GM23338 (cell line): ENCODE data around the gene STRN3. TPM values are rescaled to one million over a fixed set of nuclear protein-coding genes. Genes with fewer than 3 reads are reported as not detected.

Source experiments
- ATAC-seq: fragments of 200-7000 bp; cut with Tn5 transposase; 3 replicates; pipeline ENCODE4 v1.9.1; 2020
- DNase-seq: peaks from one replicate; pipeline ENCODE4 v3.0.0-alpha.2; 2015; ENCODE audit warnings: low spot score
- H2AFZ ChIP-seq: fragments of 200-600 bp; sonication (generic); 2 replicates; pipeline ENCODE4 v1.8.0; 2016; ENCODE audit warnings: antibody characterized with exemption, mild to moderate bottlenecking, moderate library complexity
- H3F3A ChIP-seq: fragments of 200-600 bp; sonication (generic); replicated peaks from 2 replicates; pipeline ENCODE4 v1.8.0; 2017; ENCODE audit warnings: antibody characterized with exemption, mixed run types, low read depth
- H3K27ac ChIP-seq: fragments of 200-600 bp; sonication (generic); 2 replicates; pipeline ENCODE4 v1.6.1; 2016; ENCODE audit warnings: low read depth
- H3K27me3 ChIP-seq: fragments of 200-600 bp; sonication (generic); 2 replicates; pipeline ENCODE4 v1.8.0; 2016; ENCODE audit warnings: mild to moderate bottlenecking, mixed run types, moderate library complexity; ENCODE audit not compliant: insufficient read depth
- H3K36me3 ChIP-seq: fragments of 200-600 bp; sonication (generic); 2 replicates; pipeline ENCODE4 v1.8.0; 2016; ENCODE audit warnings: mild to moderate bottlenecking; ENCODE audit not compliant: insufficient read depth
- H3K4me1 ChIP-seq: fragments of 200-600 bp; sonication (generic); 2 replicates; pipeline ENCODE4 v1.8.0; 2016; ENCODE audit warnings: mild to moderate bottlenecking, moderate library complexity; ENCODE audit not compliant: insufficient read depth
- H3K4me2 ChIP-seq: fragments of 200-600 bp; sonication (generic); 2 replicates; pipeline ENCODE4 v1.7.1; 2017; ENCODE audit warnings: mixed run types
- H3K4me3 ChIP-seq: fragments of 200-600 bp; sonication (generic); 2 replicates; pipeline ENCODE4 v1.6.1; 2016; ENCODE audit warnings: mixed run types
- H3K79me2 ChIP-seq: fragments of 200-600 bp; sonication (generic); replicated peaks from 2 replicates; pipeline ENCODE4 v1.8.0; 2017; ENCODE audit warnings: mild to moderate bottlenecking; ENCODE audit not compliant: insufficient read depth
- H3K9me2 ChIP-seq: fragments of 200-600 bp; sonication (generic); 2 replicates; pipeline ENCODE4 v1.8.0; 2017; ENCODE audit not compliant: insufficient read depth
- H4K20me1 ChIP-seq: fragments of 200-600 bp; sonication (generic); replicated peaks from 2 replicates; pipeline ENCODE4 v1.8.0; 2017; ENCODE audit warnings: mild to moderate bottlenecking; ENCODE audit not compliant: insufficient read depth
- H3K27ac Mint-ChIP-seq: 2 replicates; pipeline ENCODE4 v1.8.0; 2020; ENCODE audit warnings: inconsistent platforms, mild to moderate bottlenecking, moderate library complexity, mixed read lengths
- H3K27me3 Mint-ChIP-seq: 3 replicates; pipeline ENCODE4 v1.8.0; 2022; ENCODE audit warnings: low read depth, mild to moderate bottlenecking, moderate library complexity, mixed read lengths, inconsistent platforms; ENCODE audit not compliant: insufficient read depth, poor library complexity
- H3K36me3 Mint-ChIP-seq: 3 replicates; pipeline ENCODE4 v1.8.0; 2021; ENCODE audit warnings: low read depth, mild to moderate bottlenecking, inconsistent platforms, moderate library complexity, mixed read lengths
- H3K4me1 Mint-ChIP-seq: 3 replicates; pipeline ENCODE4 v1.8.0; 2020; ENCODE audit warnings: mild to moderate bottlenecking, inconsistent platforms, mixed read lengths
- H3K4me3 Mint-ChIP-seq: 3 replicates; pipeline ENCODE4 v1.8.0; 2021; ENCODE audit warnings: moderate library complexity, mild to moderate bottlenecking, inconsistent platforms, mixed read lengths
- H3K9me3 Mint-ChIP-seq: 3 replicates; pipeline ENCODE4 v1.8.0; 2020; ENCODE audit warnings: moderate library complexity, mild to moderate bottlenecking, inconsistent platforms, mixed read lengths
- ETS1 ChIP-seq: IDR thresholded peaks from 2 replicates; pipeline ENCODE4 v1.6.1; 2016; ENCODE audit warnings: antibody characterized with exemption
- EZH2phosphoT487 ChIP-seq: fragments of 200-600 bp; sonication (generic); IDR thresholded peaks from one replicate; pipeline ENCODE4 v1.8.1; 2018; ENCODE audit warnings: antibody characterized with exemption; ENCODE audit not compliant: unreplicated experiment
- NANOG ChIP-seq: IDR thresholded peaks from 2 replicates; pipeline ENCODE4 v1.6.1; 2016; ENCODE audit warnings: antibody characterized with exemption, borderline replicate concordance
- POLR2AphosphoS5 ChIP-seq: IDR thresholded peaks from 2 replicates; pipeline ENCODE4 v1.6.1; 2016; ENCODE audit warnings: antibody characterized with exemption, low read depth
- REST ChIP-seq: IDR thresholded peaks from one replicate; pipeline ENCODE4 v1.6.1; 2018; ENCODE audit warnings: antibody characterized with exemption; ENCODE audit not compliant: unreplicated experiment
- STAT1 ChIP-seq: IDR thresholded peaks from one replicate; pipeline ENCODE4 v1.6.1; 2016; ENCODE audit warnings: antibody characterized with exemption; ENCODE audit not compliant: unreplicated experiment
- ZNF114 ChIP-seq: fragments of 250-450 bp; sonication (Bioruptor Pico); IDR thresholded peaks from 2 replicates; pipeline ENCODE4 v1.5.0; 2020; ENCODE audit warnings: mild to moderate bottlenecking, moderate library complexity
- ZNF462 ChIP-seq: fragments of 250-450 bp; sonication (Bioruptor Pico); IDR thresholded peaks from 2 replicates; pipeline ENCODE4 v1.5.0; 2020; ENCODE audit warnings: mild to moderate bottlenecking, moderate library complexity
- polyA plus RNA-seq: library from polyadenylated mRNA; unstranded; fragments of >200 nt; fragmentation: Nextera tagmentation; extraction: Ambion mirVana; gene quantifications from 2 replicates; pipeline ENCODE4 v1.2.1, GENCODE V29; 2016
- total RNA-seq: library from RNA; depleted of rRNA; stranded (reverse); fragments of >200 nt; shearing (Covaris generic); gene quantifications from 2 replicates; pipeline ENCODE4 v1.2.3, GENCODE V29; 2014

STRN3 gene
- total and polyA plus RNA-seq, 2 experiments from 2014 or later = 35.0 to 40.6 TPM

GRCh38 chr14:30868736-30869135, 157.4 kb downstream of the STRN3 start:
- ATAC-seq = no peak
- Mint-ChIP-seq H3K4me1 (peaks cover 33% of the 10 kb centered on the region), H3K36me3 (no peaks in the 10 kb centered on the region), H3K9me3 (no peaks in the 10 kb centered on the region), H3K4me3 (no peak overlapping the region), H3K27me3 (peaks cover 17% of the 10 kb centered on the region), H3K27ac (no peak overlapping the region)
- Histone ChIP-seq H3K27me3 (peaks cover 16% of the 10 kb centered on the region), H3K27ac (no peak overlapping the region), H3F3A (no peaks in the 10 kb centered on the region), H3K9me2 (no peaks in the 10 kb centered on the region), H3K4me1 (peaks cover 36% of the 10 kb centered on the region), H3K36me3 (no peaks in the 10 kb centered on the region), H4K20me1 (no peaks in the 10 kb centered on the region), H3K4me2 (no peak overlapping the region), H3K4me3 (no peak overlapping the region), H3K79me2 (no peaks in the 10 kb centered on the region), H2AFZ (no peak overlapping the region)
- TF ChIP-seq ETS1 (no peak), STAT1 (no peak), REST (no peak), ZNF114 (no peak), EZH2phosphoT487 (no peak), ZNF462 (no peak), NANOG (no peak), POLR2AphosphoS5 (no peak)
- no peak for DNase-seq
